HG03066 (cell line): ENCODE data around the gene LYPD6B.

Experiments
- ATAC-seq: cut with Tn5 transposase; IDR thresholded peaks from one replicate; pipeline ENCODE4 v1.9.1; 2021; ENCODE audit warnings: low read depth; ENCODE audit not compliant: unreplicated experiment

Gene LYPD6B

DNA sequence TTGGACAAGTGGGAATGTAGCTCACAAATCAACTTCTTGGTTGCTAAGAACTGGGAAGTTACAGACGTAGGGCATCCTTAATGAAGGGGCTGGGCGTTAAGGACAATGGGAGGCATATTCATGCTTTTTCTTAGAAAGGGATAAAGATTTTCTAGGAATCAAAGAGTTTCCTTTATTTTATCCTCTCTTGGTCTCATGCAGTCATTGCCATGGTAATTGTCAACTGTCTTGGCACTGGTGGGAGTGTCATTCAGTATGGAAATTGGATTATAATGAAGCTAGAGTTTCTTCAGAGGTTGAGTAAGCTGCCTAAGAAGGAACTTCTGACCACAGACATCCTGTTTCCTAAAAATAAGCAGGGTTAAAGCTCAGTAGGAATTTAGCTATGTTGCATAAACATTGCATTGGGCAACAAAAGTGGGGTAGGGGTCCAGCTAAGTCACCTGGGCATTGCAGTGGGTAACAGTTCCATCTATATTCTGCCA is 114.0 kb downstream of the LYPD6B start:
- no peak for ATAC-seq

- ATAC-seq, result no peak
Measured at GRCh38 chr2:149155196-149155969, 116.9 kb downstream of the LYPD6B start.

DNA sequence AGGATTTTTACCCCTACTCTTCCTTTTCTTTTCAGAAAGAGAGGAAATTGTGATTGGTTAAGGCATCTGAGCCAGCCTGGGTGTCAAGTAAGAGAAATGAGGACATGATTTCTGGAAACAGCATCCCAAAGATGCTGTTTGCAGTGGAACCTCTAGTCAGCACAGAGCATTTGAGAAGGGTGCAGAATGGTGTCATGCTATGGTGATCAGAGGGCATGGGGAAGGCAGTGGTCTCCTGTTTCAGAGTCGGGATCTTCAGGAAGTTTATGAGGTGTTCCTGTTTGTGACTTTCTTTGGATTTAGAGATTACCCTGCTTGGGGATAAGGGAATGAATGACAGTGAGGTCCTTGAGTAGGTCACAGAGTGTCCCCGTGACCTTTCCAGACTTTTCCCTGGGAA is 117.5 kb downstream of the LYPD6B start:
- no peak for ATAC-seq

- no peak for ATAC-seq
Measured at GRCh38 chr2:149156971-149157740, 118.7 kb downstream of the LYPD6B start.

GRCh38 chr2:149158957-149159356 is 120.5 kb downstream of the LYPD6B start:
- no peak for ATAC-seq

DNA sequence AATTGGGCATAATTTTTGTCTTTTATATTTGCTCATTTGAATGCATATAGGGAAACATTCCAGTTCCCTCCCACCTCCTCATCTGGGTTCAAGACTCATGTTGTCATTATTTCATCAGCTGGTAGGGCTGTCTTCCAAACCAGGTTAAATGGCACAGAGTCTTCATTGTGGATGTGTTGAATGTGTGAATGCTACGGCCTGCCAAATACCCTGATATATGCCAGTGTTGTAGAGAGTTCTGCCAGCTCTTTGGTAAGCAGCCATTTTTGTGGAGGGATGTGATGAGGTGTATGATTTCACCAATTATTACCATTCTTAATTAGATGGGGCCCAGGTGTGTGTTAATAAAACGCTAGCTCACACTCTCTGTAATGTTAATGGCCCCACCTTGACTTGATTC is 121.7 kb downstream of the LYPD6B start:
- no peak for ATAC-seq

DNA sequence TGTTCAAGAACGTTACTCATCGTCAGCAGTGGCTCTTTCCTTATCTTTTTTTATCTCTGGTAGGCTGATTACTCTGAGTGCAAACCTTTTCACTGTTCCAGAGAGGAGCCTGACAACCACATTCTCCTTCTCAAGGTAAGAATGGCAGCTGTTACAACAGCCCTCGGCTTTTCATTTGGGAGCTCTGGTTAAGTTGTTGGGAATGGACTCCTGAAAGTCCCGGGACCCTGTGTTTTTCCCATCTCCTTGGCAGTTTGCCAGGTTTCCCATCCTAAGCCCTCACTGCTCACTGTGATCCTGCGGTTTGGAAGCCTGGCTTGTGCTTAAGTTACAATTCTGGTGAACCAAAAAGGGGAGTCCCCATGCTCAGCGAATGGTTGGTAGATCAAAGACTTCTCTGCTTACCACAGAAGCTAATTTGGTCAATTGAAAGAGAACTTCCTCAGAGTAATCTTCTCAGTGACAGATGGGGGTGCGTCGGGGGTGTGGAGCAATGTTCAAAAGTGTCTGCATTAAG is 122.3 kb downstream of the LYPD6B start:
- peak; percentile 99 for ATAC-seq

GRCh38 chr2:149161481-149162225 is 123.2 kb downstream of the LYPD6B start:
- no peak for ATAC-seq

DNA sequence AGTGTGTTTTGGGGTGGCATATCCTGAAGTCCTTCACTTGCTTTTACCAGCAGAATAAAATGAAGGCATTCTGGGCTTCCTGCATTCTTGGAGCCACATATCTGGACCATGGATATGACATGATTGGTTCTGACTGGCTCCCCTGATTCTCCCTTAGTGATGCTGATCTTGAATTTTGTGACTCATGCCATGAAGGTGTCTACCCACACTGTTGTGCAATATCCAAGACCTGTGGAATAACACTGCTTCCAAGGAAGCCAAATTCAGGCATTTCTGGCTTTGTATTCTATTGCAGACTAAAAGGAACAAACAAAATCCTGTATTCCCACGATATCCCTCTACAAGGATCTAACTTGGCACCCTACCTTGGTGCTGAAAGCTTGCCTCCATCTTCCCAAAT is 125.8 kb downstream of the LYPD6B start:
- ATAC-seq, result no peak

- ATAC-seq, result no peak
Measured at GRCh38 chr2:149164827-149165226, 126.3 kb downstream of the LYPD6B start.

GRCh38 chr2:149167001-149167780 is 128.7 kb downstream of the LYPD6B start:
- peak; percentile 69 for ATAC-seq

DNA sequence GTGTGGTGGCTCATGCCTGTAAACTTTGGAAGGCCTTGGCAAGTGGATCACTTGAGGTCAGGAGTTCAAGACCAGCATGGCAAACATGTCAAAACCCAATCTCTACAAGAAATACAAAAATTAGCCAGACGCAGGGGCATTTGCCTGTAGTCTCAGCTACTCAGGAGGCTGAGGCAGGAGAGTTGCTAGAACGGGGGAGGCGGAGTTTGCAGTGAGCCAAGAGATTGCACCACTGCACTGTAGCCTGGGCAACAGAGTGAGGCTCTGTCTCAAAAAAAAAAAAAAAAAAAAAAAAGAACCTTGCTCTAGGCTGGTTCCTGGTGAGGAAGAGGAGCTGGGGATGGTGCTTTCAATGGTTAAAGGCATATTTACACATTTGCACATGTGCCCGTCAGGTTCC is 129.4 kb downstream of the LYPD6B start:
- ATAC-seq, result no peak

GRCh38 chr2:149169656-149170055 is 131.2 kb downstream of the LYPD6B start:
- no peak for ATAC-seq

GRCh38 chr2:149170156-149170555 is 131.7 kb downstream of the LYPD6B start:
- ATAC-seq, result no peak

GRCh38 chr2:149170911-149171310 is 132.4 kb downstream of the LYPD6B start:
- no peak for ATAC-seq

DNA sequence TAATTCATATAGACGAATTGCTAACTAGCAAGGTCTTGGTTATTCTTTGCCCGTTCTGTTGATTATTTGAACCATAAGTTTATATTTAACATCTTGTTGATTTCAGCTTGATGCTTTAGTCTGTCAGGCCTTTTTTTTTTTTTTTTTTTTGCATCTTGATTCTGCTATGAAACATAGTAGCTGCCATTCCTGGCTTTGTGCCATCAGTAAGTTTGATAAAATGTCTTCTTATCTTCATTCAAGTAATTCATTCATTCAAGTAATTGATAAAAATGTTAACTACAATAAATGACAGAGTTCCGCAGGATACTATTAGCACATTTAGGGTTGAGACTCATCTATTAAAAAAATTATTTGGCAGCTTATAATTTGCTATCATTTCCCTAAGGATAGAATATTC is 134.7 kb downstream of the LYPD6B start:
- ATAC-seq, result no peak

DNA sequence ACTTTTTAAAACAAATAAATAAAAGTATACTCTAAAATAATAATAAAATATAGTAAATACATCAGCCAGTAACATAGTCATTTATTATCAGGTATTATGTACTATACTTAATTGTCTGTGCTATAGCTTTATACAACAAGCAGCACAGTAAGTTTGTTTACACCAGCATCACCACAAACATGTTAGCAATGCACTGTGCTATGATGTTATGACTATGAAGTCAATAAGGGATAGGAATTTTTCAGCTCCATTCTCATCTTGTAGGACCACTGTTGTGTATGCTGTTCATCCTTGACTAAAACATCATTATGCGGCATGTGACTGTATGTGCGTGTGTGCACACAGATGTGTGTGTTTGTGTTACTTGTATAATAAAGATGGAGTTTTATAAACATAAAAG is 137.5 kb downstream of the LYPD6B start:
- no peak for ATAC-seq

GRCh38 chr2:149178612-149179011 is 140.1 kb downstream of the LYPD6B start:
- no peak for ATAC-seq

- no peak for ATAC-seq
Measured at GRCh38 chr2:149180226-149180875, 141.9 kb downstream of the LYPD6B start.

DNA sequence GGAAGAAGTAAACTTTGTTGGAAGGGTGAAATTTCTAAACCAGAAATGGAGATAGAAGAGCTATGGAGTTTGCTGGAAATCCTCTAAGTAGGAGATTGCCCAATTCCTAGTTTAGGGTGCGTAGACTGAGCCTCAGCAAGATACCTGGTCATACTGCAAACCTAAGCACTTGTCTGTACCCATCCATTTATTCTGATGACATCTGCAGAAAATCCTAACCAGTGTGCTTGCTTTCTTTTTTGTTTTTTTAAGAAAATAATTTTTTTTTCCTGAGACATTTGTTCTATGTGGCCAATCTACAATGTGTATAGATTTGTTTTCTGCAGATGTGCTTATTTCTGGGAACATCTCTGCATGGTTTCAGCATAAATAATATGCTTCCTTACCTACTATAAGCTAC is 144.7 kb downstream of the LYPD6B start:
- no peak for ATAC-seq
